ENCODE measurements around the gene SAMM50.

DNA sequence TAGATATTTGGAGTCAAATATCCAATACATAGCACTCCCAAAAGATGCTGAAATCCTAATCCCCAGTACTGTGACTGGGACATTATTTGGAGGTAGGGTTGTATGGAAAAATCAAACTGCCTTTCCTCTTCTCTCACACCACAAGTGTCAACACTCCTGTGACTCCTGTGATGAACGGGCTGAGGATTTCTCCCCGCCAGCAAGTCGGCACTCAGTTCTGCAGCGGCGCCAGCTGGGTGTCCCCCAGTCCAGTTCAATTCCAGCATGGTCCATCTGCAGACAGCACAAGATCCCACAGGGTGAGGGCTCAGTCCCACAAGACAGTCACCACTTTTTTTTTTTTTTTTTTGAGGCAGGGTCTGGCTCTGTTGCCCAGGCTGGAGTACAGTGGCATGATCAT, 64.6 kb downstream of the SAMM50 start:
- no peak for TF ChIP-seq POLR2A (IDR thresholded peaks at IDR 0.05; ENCODE audit: low read depth, low read length)
- TF ChIP-seq POLR2AphosphoS5 (IDR thresholded peaks at IDR 0.05; ENCODE audit: low read depth, low read length), result no peak
- no peak for TF ChIP-seq PAX5 (IDR thresholded peaks at IDR 0.05; ENCODE audit: insufficient read depth, low read length, severe bottlenecking)

All from GM12891 (cell line).